NCI-H748 treated with DMSO at 0.1 percent for 48 hours (cell line): ENCODE results near the gene PPP3CA.

Source experiments
- DNase-seq: peaks from one replicate; lab custom pipeline; 2025; lab: John Stamatoyannopoulos, UW

Gene PPP3CA

GRCh38 chr4:101331017-101331416 is 16.3 kb downstream of the PPP3CA start:
- no peak for DNase-seq

DNA sequence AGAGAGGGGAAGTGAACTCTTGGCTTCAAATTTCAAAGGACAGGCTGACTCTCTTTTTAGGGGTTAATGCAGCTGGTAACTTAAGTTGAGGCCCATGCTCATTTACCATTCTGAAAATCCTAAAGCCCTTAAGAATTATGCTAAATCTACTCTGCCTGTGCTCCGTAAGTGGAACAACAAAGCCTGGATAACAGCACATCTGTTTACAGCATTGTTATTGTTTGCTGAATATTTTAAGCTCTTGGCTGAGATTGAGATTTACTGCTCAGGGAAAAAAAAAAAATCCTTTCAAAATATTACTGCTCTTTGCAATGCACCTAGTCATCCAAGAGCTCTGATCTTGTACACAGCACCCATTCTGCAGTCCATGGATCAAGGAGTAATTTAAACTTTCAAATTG is 17.7 kb downstream of the PPP3CA start:
- DNase-seq, result no peak

- DNase-seq, result no peak
Observed at GRCh38 chr4:101328063-101328602, 19.2 kb downstream of the PPP3CA start.

GRCh38 chr4:101326576-101326975 is 20.8 kb downstream of the PPP3CA start:
- no peak for DNase-seq

DNA sequence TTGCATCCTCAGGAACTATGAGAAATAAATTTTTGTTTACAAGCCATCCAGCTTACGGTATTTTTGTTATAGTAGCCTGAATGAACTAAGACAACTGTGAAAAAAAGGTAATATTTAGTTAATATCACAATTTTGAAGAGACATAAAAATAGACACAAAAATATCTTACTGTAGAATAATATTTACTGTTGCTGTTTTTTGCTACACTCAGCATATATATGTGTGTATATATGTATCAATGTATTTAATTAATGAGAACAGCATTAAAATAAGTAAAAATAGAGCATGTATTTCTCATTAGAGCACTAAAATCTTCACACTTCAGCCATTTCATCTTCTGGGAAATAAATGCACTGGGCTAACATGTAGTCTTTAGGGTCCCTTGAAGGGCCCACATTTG is 24.6 kb downstream of the PPP3CA start:
- DNase-seq, result no peak

- DNase-seq, result no peak
Observed at GRCh38 chr4:101321481-101322042, 25.8 kb downstream of the PPP3CA start.

DNA sequence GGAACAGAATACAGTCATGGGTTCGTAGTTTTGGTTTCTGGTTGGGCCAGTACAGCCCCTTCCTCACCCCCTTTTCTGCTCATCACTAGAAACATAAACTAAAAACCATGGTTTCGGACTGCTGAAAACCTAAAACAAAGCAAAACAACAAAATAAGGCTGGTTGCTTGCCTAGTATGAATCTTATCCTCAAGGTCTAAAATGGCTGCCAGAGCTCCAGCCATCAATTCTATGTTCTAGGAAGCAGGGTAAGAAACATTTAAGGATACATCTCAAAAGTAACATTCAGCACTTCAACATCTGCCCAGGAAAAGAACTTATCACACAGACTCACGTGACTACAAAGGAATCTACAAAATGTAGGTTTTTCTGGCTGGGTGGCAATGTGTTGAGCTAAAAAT is 31.5 kb downstream of the PPP3CA start:
- DNase-seq, result no peak

- DNase-seq, result no peak
Observed at GRCh38 chr4:101315041-101315440, 32.3 kb downstream of the PPP3CA start.

DNA sequence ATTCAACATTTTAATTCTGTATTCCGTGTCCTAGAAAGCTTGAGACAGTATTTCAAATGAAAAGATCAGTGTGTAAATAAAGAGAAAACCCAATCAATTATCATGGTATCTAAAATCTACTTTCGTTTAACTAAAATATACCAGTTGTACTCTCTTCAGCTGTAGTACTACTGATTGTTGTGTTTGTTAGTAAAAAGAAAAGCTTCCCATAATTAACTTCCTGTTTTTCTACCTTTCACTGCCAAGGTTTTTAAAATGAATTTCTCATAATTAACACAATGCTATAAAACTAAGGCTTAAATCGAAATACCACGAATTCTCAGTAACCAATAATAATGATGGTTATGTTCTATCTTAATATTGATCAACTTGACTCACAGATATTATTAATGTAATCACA is 37.4 kb downstream of the PPP3CA start:
- no peak for DNase-seq

DNA sequence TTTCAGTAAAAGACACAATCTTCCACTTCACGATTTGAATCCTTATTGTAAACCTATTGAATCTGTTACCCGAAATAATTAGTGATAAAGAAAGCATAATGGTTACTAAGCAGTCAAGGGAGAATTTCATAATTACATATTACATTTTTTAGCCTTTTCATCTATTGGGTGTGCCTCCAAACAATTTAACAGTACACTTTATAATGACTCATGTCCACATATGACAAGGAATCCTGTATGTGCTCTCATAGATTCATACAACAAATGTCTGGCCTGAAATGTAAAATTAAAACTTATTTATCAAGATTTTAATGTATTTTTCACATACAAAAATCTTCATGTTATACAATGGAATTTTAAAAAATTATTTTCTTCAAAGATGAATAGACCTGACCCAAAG is 39.4 kb downstream of the PPP3CA start:
- DNase-seq, result no peak

GRCh38 chr4:101306764-101307615 is 40.3 kb downstream of the PPP3CA start:
- DNase-seq, result no peak

DNA sequence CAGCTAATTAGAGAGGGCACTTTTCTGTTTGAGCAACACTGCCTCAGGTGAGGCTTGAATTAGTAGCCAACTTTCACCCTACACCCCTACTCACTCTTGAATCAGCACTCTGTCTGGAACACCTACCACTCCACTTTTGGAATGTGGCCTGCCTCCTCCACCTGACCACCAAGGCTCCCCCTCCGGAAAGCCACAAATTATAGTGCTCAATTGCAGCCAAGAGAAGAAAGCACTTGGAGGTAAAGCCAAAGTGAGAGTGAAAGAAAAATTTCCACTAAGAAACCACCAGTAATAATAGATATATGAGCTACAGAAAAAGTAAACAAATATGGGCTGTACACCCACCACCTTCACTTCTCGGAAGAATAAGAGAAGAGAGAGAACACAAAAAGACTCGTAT is 41.1 kb downstream of the PPP3CA start:
- no peak for DNase-seq

DNA sequence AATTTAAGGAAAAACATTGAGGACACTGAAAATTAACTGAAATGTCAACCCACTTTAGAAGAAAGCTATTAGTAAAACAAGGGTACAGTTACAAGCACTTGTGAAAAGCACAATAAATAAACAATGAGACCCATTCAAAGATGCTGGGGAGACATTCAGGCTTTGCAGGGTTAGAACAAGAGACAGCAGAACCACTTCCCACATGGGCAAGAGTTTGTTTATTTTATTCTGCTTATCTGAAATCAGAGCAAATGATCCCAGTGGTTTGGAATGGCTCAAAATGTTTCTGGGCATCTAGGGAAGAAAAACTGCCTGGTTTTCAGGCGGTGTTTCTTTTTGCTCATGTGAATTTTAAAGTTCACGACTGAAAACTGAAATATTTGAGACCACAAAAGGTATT is 42.4 kb downstream of the PPP3CA start:
- peak; percentile 39 for DNase-seq

DNA sequence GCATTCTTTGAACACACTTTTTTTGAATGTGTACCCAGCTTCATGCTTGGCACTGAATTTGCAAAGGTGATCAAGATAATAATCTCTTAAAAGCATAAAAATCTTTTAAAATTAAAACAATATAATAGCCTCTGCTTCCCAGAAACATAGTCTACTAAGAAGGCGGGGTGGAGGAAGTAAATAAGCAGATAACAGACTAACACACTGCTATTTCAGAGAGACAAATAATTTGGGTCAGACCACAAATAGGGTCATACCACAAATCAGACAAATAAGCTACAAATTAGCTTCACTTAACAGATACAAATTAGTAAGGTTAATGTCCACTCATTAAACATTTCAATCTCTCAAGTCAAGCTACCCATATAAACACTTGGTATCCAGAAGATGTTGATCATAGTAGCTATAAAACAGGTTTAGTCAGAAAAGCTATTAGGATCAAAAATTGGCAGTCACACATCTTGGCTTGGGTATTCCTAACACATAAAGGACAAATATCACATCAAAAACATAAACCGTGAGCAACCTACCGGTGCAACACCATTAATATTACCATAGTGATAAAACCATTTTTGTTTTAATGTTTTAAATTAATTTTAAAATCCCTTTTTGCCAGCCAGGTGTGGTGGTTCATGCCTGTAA is 47.3 kb downstream of the PPP3CA start:
- no peak for DNase-seq

GRCh38 chr4:101299021-101299420 is 48.3 kb downstream of the PPP3CA start:
- no peak for DNase-seq

- DNase-seq, result no peak
Observed at GRCh38 chr4:101295691-101296090, 51.6 kb downstream of the PPP3CA start.

DNA sequence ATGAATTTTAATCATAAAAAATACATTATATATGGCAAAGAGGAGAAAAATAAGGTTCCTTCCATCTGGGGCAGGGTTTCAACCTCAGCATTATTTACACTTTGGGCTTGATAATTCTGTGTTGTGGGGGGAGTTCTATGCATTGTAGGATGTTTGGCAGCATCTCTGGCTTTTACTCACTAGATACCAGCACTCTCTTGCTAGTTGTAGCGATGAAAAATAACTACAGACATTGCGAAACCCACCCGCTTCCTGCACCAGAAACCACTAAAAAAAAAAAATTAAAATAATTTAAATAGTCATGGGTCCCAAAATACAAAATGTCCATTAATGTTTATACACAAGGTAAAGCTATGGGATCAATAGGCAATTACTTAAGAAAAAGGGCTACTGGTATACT is 52.7 kb downstream of the PPP3CA start:
- no peak for DNase-seq

- no peak for DNase-seq
Observed at GRCh38 chr4:101292901-101293300, 54.4 kb downstream of the PPP3CA start.

DNA sequence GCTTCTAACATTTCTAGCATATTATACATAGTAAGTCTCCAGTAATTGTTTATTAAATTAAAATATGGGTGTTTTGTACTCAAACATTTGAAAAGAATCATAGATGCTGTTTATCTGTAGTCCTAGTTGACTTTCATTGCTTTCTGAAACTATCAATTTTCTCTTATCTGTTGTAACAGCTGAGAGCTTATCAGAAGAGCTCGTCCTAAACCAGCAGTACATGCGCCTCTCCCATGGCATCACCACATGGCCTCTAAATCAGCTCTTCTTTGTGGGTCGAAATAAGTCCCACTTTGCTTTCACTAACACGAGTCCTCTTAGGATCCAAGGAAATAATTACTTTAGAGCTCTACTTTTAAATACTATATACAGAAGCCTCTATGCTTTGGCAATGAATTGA is 55.1 kb downstream of the PPP3CA start:
- no peak for DNase-seq

DNA sequence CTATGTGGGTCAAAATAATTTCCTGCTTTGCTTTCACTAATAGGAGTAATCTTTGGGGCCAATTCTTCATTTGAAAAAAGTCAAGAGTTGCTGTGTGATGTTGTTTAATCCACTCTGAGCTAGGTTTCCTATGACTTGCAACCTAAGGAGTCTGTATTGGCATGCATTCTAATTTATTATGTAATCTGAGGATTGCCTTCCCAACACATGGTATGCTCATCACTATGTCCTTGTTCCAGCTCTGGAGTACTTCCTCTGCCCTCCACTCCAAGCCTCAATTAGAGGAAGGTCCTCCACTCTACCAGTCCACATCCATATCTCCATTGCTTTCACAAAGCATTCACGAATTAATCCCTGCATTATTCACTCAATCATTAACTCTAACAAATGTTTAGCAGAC is 56.1 kb downstream of the PPP3CA start:
- DNase-seq, result no peak

DNA sequence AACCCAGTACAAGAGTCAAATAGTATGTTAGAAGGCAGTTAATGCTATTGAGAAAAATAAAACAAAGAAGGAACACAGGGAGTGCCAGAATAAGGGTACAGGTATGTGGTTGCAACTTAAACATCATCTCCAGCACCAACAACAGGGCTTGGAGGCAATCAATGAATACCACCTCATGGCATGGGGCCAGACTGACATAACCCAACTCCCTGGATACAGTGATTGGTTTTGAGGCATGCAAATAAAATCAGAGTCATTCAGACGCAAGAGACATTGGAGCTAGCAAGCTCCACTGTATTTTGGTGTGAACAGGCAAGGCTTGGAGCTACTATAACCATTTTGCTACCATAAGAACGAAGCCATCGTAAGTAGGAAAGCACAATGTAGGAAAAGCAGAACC is 56.7 kb downstream of the PPP3CA start:
- no peak for DNase-seq

- no peak for DNase-seq
Observed at GRCh38 chr4:101289306-101289705, 58.0 kb downstream of the PPP3CA start.
